Stomach (tissue), 4 donors: ENCODE data around the gene TBXAS1.

ENCODE experiments used
- EP300 ChIP-seq: sonication (generic); formaldehyde crosslinking; IDR thresholded peaks from one replicate; pipeline ENCODE4 v1.6.1; 2017; ENCODE audit warnings: antibody characterized with exemption
- POLR2A ChIP-seq, 4 donors: fragments of 450-650 bp; IDR thresholded peaks; one replicate each; pipeline ENCODE4 v1.6.1; 2016; ENCODE audit warnings: antibody characterized with exemption in 4 of 4, control low read depth in 2 of 4, mild to moderate bottlenecking in 1 of 4, moderate library complexity in 1 of 4
- POLR2AphosphoS5 ChIP-seq, 3 donors: sonication (generic); formaldehyde crosslinking; IDR thresholded peaks; one replicate each; pipeline ENCODE4 v1.6.1; 2016; ENCODE audit warnings: antibody characterized with exemption in 3 of 3
- TF ChIP-seq, protein P1 (sequence below), 7 experiments: fragments of 450-650 bp in 4 of 7; fragments of 200-600 bp in 3 of 7; sonication (generic) in 3 of 7; IDR thresholded peaks; one replicate each; pipeline ENCODE4 v1.5.1; 2016 to 2019; ENCODE audit warnings: antibody characterized with exemption in 7 of 7, control low read depth in 2 of 7, mild to moderate bottlenecking in 1 of 7

DNA sequence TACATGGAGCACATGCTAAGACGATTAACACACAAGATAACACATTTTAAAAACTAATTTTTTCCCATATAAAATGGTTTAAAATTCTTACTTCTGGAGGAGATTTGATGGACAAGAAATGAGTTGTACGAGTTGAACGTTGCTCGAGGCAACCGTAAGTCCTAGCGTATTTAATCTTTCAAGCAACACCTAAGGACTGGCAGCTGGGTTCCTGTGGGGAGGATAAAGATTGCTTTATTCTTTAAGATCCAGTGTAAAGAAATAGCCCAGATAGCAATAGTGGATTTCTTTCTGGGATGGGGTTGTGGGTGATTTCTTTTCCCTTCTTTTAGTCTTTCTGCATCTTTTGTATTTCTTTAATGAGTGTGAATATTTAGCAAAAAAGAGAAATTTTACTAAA is 9.8 kb downstream of the TBXAS1 start:
- TF ChIP-seq, protein P1, sequence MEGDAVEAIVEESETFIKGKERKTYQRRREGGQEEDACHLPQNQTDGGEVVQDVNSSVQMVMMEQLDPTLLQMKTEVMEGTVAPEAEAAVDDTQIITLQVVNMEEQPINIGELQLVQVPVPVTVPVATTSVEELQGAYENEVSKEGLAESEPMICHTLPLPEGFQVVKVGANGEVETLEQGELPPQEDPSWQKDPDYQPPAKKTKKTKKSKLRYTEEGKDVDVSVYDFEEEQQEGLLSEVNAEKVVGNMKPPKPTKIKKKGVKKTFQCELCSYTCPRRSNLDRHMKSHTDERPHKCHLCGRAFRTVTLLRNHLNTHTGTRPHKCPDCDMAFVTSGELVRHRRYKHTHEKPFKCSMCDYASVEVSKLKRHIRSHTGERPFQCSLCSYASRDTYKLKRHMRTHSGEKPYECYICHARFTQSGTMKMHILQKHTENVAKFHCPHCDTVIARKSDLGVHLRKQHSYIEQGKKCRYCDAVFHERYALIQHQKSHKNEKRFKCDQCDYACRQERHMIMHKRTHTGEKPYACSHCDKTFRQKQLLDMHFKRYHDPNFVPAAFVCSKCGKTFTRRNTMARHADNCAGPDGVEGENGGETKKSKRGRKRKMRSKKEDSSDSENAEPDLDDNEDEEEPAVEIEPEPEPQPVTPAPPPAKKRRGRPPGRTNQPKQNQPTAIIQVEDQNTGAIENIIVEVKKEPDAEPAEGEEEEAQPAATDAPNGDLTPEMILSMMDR (IDR thresholded peaks at IDR 0.05): no peak
- TF ChIP-seq POLR2A (IDR thresholded peaks at IDR 0.05) (no peak), POLR2AphosphoS5 (IDR thresholded peaks at IDR 0.05) (no peak), EP300 (no peak)
